Measurements from ENCODE around the gene METTL27.

- TF ChIP-seq CTCF (conservative IDR thresholded peaks at IDR 0.05; ENCODE audit: low read depth in 2 of 2) (no peak), EZH2phosphoT487 (IDR thresholded peaks at IDR 0.05; ENCODE audit: unreplicated experiment) (no peak), EZH2 (IDR thresholded peaks at IDR 0.05; ENCODE audit: low read depth, unreplicated experiment) (no peak), REST (IDR thresholded peaks at IDR 0.05; ENCODE audit: unreplicated experiment) (no peak), POLR2AphosphoS5 (IDR thresholded peaks at IDR 0.05; ENCODE audit: low read depth) (no peak), CREB1 (CRISPR knock-in tag; IDR thresholded peaks at IDR 0.05; ENCODE audit: low read depth) (no peak)
Measured at GRCh38 chr7:73850781-73851207, 8.5 kb upstream of the METTL27 start.
